T-helper 1 cell treated with Interleukin-12 subunit alpha and Interleukin-12 subunit beta and Interleukin-4 antibody, amounts not matched to agents 30 ng/mL and 1 ng/mL, for 36 hours (primary cell): Measurements from ENCODE around the gene NR1H2. TPM values are rescaled to one million over a fixed set of nuclear protein-coding genes. Genes with fewer than 3 reads are reported as not detected.

Experiments
- intact Hi-C: fragments of 100-400 bp; cut with micrococcal nuclease; formaldehyde crosslinking; loops from one replicate; pipeline ENCODE4 v1.15.1; 2024
- total RNA-seq: library from RNA; stranded (reverse); gene quantifications from 2 replicates; pipeline ENCODE4 v1.2.3, GENCODE V29; 2022

NR1H2 gene
- total RNA-seq, 1 donor from 2014 or later: 72.1 TPM

- intact Hi-C loops: no loop called here
Observed at GRCh38 chr19:50419580-50420035, 43.4 kb downstream of the NR1H2 start.

DNA sequence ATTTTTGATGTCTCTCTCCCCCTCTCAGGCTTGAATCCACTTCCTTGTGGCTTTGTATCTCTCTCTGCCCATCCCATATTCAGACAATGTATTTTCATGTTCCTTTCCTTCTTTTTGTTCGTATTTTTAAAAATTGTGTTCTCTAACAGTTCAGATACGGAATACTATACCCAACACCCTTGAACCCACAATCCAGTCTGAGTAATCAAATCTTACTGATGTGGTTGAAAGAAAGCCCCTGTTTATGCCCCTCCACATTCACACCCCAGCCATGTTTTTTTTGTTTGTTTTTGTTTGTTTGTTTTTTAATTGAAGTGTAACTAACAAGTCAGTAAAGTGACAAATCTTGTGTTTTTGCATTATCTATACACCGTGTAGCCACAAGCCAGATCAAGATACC, 43.9 kb downstream of the NR1H2 start:
- intact Hi-C loops: no loop called here

DNA sequence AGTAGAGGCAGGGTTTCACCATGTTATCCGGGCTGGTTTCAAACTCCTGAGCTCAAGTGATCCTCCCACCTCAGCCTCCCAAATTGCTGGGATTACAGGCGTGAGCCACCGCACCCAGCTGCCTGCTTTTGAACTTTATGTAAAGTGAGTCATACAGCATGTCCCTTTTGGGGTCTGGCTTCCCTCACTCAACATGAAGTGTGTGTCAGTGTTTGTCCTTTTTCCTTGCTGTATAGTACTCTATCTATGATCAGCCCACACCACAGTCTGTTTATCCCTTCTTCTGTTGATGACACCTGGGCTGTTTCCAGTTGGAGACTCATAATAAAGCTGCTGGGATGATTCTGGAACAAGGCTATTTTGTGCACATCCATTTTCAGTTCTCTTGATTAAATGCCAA, 44.6 kb downstream of the NR1H2 start:
- intact Hi-C loops: no loop called here

DNA sequence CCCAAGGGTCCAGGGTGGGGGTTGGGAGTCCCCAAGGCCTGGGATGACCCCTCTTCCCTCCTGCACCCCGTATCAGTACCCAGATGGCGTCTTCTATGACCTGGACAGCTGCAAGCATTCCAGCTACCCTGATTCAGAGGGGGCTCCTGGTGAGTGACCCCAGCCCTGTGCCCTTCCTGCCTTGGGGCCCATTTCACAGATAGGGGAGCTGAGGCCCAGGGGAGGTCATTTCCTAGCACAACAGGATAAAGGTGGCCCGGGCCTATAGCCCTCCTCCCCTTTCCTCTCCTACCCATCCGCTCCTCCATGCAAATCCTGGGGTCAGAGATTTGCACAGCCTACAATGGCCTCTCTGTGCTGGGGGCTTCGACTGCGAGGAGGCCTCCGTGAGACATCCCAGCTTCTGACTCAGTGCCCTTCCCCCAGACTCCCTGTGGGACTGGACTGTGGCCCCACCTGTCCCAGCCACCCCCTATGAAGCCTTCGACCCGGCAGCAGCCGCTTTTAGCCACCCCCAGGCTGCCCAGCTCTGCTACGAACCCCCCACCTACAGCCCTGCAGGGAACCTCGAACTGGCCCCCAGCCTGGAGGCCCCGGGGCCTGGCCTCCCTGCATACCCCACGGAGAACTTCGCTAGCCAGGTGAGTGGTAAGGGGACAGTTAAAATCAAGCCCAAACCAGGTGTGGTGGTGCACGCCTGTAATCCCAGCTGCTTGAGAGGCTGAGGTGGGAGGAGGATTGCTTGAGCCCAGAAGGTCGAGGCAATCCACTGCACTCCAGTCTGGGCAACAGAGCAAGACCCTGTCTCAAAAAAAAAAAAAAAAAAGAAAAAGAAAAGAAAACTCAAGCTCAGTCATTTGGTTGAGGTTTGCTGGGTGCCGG, 46.4 kb downstream of the NR1H2 start:
- intact Hi-C loops: no loop called here

DNA sequence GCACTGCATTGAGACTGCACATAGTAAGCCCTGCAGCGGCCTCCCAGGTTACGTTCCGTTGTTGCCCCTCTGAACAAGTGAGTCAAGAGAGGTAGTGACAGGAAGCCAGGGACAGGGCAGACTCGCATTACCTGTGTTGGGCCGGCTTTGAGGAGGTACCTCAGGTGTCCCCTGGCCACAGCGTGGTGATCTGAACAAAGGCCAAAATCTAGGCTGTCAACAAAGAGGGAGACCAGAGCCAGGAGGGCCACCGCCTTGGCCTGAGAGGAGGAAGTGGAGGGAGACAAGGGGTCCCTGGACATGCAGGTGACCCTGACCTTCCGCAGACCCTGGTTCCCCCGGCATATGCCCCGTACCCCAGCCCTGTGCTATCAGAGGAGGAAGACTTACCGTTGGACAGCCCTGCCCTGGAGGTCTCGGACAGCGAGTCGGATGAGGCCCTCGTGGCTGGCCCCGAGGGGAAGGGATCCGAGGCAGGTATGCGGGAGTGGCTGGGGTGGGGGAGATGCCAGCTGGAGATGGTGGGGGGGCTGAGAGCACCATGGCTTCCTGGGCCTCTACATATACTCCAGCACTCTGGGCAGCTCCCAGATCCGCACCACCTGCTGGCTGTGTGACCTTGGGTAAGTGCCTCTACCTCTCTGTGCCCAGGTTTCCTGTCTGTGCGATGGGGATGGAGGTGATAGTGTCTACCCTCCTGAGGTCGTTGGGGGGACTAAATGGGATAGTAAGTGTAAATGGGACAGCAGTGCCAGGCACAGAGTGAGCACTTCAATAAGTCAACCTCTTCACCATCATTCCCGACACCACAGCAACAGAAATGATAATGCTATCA, 47.2 kb downstream of the NR1H2 start:
- intact Hi-C loops: no loop called here

DNA sequence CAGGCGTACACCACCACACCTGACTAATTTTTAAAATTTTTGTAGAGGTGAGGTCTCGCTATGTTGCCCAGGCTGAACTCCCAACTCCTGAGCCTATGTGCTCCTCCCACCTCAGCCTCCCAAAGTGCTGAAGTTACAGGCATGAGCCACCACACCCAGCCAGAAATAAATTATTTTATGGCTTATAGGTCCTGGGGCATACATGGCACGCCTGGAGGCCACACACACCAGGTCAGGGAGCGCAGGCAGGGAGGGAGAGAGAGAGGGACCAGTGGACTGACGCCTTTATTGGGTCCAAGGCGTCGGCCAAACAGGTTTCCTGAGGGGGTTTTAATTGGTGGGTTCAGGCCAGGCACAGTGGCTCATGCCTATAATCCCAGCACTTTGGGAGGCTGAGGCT, 49.3 kb downstream of the NR1H2 start:
- intact Hi-C loops: no loop called here

GRCh38 chr19:50427318-50427925, 51.2 kb downstream of the NR1H2 start:
- intact Hi-C loops: no loop called here

DNA sequence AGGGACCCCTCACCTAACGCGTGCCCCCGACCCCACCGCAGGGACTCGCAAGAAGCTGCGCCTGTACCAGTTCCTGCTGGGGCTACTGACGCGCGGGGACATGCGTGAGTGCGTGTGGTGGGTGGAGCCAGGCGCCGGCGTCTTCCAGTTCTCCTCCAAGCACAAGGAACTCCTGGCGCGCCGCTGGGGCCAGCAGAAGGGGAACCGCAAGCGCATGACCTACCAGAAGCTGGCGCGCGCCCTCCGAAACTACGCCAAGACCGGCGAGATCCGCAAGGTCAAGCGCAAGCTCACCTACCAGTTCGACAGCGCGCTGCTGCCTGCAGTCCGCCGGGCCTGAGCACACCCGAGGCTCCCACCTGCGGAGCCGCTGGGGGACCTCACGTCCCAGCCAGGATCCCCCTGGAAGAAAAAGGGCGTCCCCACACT, 51.8 kb downstream of the NR1H2 start:
- intact Hi-C loops: no loop called here

DNA sequence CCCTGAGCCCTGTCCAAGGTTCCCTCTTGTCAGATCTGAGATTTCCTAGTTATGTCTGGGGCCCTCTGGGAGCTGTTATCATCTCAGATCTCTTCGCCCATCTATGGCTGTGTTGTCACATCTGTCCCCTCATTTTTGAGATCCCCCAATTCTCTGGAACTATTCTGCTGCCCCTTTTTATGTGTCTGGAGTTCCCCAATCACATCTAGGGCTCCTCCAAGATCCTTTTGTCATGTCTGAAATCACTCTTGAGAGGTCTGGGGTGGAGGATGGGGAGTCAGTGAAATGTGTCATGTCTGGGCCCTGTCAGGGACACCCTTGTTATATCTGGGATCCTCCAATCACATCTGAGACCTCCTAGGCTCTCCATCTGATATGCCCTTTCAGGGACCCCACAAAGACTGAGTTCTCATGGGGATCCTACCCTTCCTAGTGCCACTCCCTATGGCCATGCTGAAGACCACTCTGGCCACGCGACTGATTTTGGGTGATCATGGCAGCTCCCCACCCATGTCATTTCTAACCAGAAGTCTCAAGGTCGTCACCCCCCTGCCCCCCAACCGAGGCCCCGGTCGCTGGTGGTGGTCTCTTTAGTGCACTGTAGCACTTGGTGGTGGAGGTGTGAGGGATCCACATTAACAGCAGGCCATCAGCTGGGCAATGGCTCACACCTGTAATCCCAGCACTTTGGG, 52.7 kb downstream of the NR1H2 start:
- intact Hi-C loops: no loop called here

- intact Hi-C loops: loop anchor here (1.0 to 2.0 kb wide), 7 partner anchors 16 to 102 kb away; partner anchors contain the start of genes EMC10, GARIN5A, JOSD2 and KCNC3
Observed at GRCh38 chr19:50430888-50431342, 54.7 kb downstream of the NR1H2 start.

DNA sequence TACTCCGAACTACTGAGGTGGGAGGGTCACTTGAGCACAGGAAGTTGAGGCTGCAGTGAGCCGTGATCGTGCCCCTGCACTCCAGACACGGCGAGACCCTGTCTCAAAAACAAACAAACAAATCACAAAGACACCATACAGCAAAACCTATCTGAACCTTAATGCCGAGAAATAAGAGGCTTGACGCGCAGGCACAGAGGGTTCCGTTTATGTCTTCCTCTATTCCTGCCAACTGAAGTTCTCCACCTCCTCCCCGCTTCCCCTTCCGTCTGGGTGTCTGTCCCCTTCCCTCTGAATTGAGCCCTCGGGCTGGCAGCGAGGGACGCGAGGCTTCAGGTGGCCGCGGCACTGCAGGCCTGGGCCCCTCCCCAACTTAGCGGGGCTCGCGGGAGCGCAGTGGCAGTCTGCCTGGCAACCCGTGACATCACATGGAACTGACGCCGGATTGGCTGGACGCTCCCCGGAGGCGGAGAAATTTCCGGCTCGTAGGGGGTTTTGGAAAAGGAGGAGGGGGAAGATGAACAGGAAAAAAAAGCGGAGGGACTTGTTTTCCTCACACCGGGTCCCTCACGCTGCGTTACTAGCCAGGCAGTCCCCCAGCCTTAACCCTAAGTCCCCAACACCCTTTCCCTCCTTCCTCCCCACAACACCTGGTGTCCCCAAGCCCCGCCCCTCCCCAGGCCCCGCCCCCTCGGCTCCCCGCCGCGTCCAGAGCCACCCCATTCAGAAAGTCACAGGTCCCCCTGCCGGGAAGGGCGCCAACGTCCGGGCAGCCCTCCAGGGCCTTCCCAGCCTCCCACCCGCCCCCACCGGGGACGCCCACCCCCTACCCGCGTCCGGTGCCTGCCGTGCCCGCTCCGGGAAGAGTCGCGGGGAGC, 55.3 kb downstream of the NR1H2 start:
- intact Hi-C loops: loop anchor here (1.0 to 2.0 kb wide), 7 partner anchors 17 to 102 kb away; partner anchors contain the start of genes EMC10, GARIN5A, JOSD2 and KCNC3

- intact Hi-C loops: no loop called here
Observed at GRCh38 chr19:50432221-50433028, 56.2 kb downstream of the NR1H2 start, which contains the start of gene MYBPC2. MYBPC2 (plus strand) TSS chr19:50432892; CDS start chr19:50432954, 62 bp downstream.

Other genes with a start within 250 kb of the NR1H2 start
- not detected in 2 replicates for gene IZUMO2, start 213.2 kb upstream of the NR1H2 start, total RNA-seq
- not detected in 2 replicates for gene MYH14, start 172.8 kb upstream of the NR1H2 start, total RNA-seq
- 16.0 and 17.2 TPM in 2 replicates for gene KCNC3, start 47.1 kb upstream of the NR1H2 start, total RNA-seq
- 8.3 and 10.4 TPM in 2 replicates for gene NAPSA, start 10.8 kb upstream of the NR1H2 start, total RNA-seq
- 105 and 120 TPM in 2 replicates for gene POLD1, start 7.9 kb downstream of the NR1H2 start, total RNA-seq
- 0.86 and 0.95 TPM in 2 replicates for gene SPIB, start 42.5 kb downstream of the NR1H2 start, total RNA-seq
- gene MYBPC2, start 56.4 kb downstream of the NR1H2 start, total RNA-seq: 0.44 and 0.76 TPM in 2 replicates
- 81.8 and 81.9 TPM in 2 replicates for gene EMC10, start 100.0 kb downstream of the NR1H2 start, total RNA-seq
- 0.22 and 0.37 TPM in 2 replicates for gene GARIN5A, start 100.4 kb downstream of the NR1H2 start, total RNA-seq
- 40.0 and 40.5 TPM in 2 replicates for gene JOSD2, start 134.7 kb downstream of the NR1H2 start, total RNA-seq
- gene ASPDH, start 137.5 kb downstream of the NR1H2 start, total RNA-seq: not detected in 2 replicates
- not detected in 2 replicates for gene LRRC4B, start 192.0 kb downstream of the NR1H2 start, total RNA-seq